HepG2 (cell line): ENCODE measurements around the gene QRFP. TPM values are rescaled to one million over a fixed set of nuclear protein-coding genes. Genes with fewer than 3 reads are reported as not detected.

Experiments used
- ATAC-seq: fragments of 200-7000 bp; cut with Tn5 transposase; 3 replicates; pipeline ENCODE4 v1.9.1; 2020; ENCODE audit warnings: mild to moderate bottlenecking, moderate library complexity
- BruUV-seq: library from RNA; stranded (reverse); fragments of 400-500 nt; replicated peaks from 2 replicates; lab custom pipeline; 2021; lab: Mats Ljungman, UMichigan
- CTCF ChIA-PET: fragments of 300-600 bp; formaldehyde crosslinking; extraction: SDS; loops from one replicate; lab custom pipeline; 2021; ENCODE audit warnings: low total read pairs, inconsistent platforms, low intra/inter-chr PET ratio; lab: Yijun Ruan, JAX
- POLR2A ChIA-PET: fragments of 350-600 bp; sonication (Branson Sonifier 250); formaldehyde crosslinking; loops from one replicate; lab custom pipeline; 2020; ENCODE audit warnings: antibody characterized with exemption, inconsistent platforms; lab: Yijun Ruan, JAX
- DNase-seq: peaks from one replicate; pipeline ENCODE4 v3.0.0-alpha.2; 2015; ENCODE audit warnings: low spot score
- FAIRE-seq: peaks from 3 replicates; lab custom pipeline; 2011; peaks lifted over from hg19 to GRCh38; lab: Jason Lieb, UNC
- H2AFZ ChIP-seq: one replicate; pipeline ENCODE4 v1.6.1; 2011; ENCODE audit warnings: low read length, inconsistent platforms
- H3K27ac ChIP-seq: fragments of 300-600 bp; 3 replicates; pipeline ENCODE4 v1.8.0; 2011; ENCODE audit warnings: mixed run types, mild to moderate bottlenecking, mixed read lengths, low read length, inconsistent platforms; ENCODE audit not compliant: insufficient read depth; ENCODE audit errors: extremely low read length
- H3K27me3 ChIP-seq, 2 experiments: fragments of 200-600 bp in 1 of 2; 2 replicates in 1 of 2; 3 replicates in 1 of 2; pipeline versions ENCODE4 v1.6.0 to v1.8.0; 2011; ENCODE audit warnings: low read length in 2 of 2, mild to moderate bottlenecking in 2 of 2, moderate library complexity in 2 of 2, inconsistent platforms in 1 of 2; ENCODE audit not compliant: insufficient read depth in 2 of 2, control insufficient read depth in 1 of 2
- H3K36me3 ChIP-seq, 2 experiments: fragments of 200-600 bp in 1 of 2; replicated peaks in 1 of 2; 2 replicates in 1 of 2; 3 replicates in 1 of 2; pipeline versions ENCODE4 v1.5.1 to v1.8.0; 2011; ENCODE audit warnings: low read length in 2 of 2, inconsistent platforms in 1 of 2; ENCODE audit not compliant: insufficient read depth in 2 of 2, control insufficient read depth in 1 of 2
- H3K4me1 ChIP-seq: 2 replicates; pipeline ENCODE4 v1.5.1; 2012; ENCODE audit warnings: low read length, inconsistent platforms; ENCODE audit not compliant: insufficient read depth
- H3K4me2 ChIP-seq: 2 replicates; pipeline ENCODE4 v1.6.0; 2011; ENCODE audit warnings: low read depth, low read length, inconsistent platforms
- H3K4me3 ChIP-seq, 3 experiments: fragments of 200-600 bp in 1 of 3; sonication (generic), shearing (Covaris generic) in 1 of 3; replicated peaks in 1 of 3; 2 replicates each; pipeline ENCODE4 v1.5.1; 2011 to 2016; ENCODE audit warnings: low read length in 3 of 3, inconsistent platforms in 2 of 3, low read depth in 2 of 3, mild to moderate bottlenecking in 2 of 3, control low read depth in 1 of 3, mixed read lengths in 1 of 3; ENCODE audit not compliant: insufficient read depth in 1 of 3
- H3K79me2 ChIP-seq: one replicate; pipeline ENCODE4 v1.6.1; 2011; ENCODE audit warnings: low read length, inconsistent platforms; ENCODE audit not compliant: insufficient read depth
- H3K9ac ChIP-seq: 2 replicates; pipeline ENCODE4 v1.6.0; 2011; ENCODE audit warnings: mild to moderate bottlenecking, low read depth, low read length, inconsistent platforms; ENCODE audit not compliant: insufficient read depth
- H3K9me3 ChIP-seq: 2 replicates; pipeline ENCODE4 v1.5.1; 2012; ENCODE audit warnings: mild to moderate bottlenecking, low read length
- H4K20me1 ChIP-seq: 2 replicates; pipeline ENCODE4 v1.6.0; 2011; ENCODE audit warnings: inconsistent platforms, mild to moderate bottlenecking, low read length, moderate library complexity; ENCODE audit not compliant: insufficient read depth
- BRF2 ChIP-seq: sonication (generic); formaldehyde crosslinking; IDR thresholded peaks from 2 replicates; pipeline ENCODE4 v1.8.1; 2022; ENCODE audit warnings: mild to moderate bottlenecking, missing genetic modification reagents
- CCAR2 ChIP-seq: fragments of 200-400 bp; formaldehyde crosslinking; optimal IDR thresholded peaks from 2 replicates; pipeline ENCODE3; 2018; ENCODE audit warnings: low read depth, mild to moderate bottlenecking, low read length, moderate library complexity
- HIVEP1 ChIP-seq: sonication (generic); formaldehyde crosslinking; IDR thresholded peaks from 2 replicates; pipeline ENCODE4 v1.4.0; 2020; ENCODE audit warnings: mild to moderate bottlenecking, missing genetic modification reagents
- SP1 ChIP-seq, 2 experiments: fragments of 450-650 bp in 1 of 2; sonication (generic) in 1 of 2; formaldehyde crosslinking in 1 of 2; IDR thresholded peaks; 2 replicates each; pipeline versions ENCODE4 v1.4.0 to v1.6.1; 2016 to 2020; ENCODE audit warnings: missing genetic modification reagents in 1 of 2
- TBX2 ChIP-seq: sonication (generic); formaldehyde crosslinking; IDR thresholded peaks from 2 replicates; pipeline ENCODE4 v1.5.0; 2020; ENCODE audit warnings: missing genetic modification reagents, mild to moderate bottlenecking, borderline replicate concordance
- TIGD3 ChIP-seq: sonication (generic); formaldehyde crosslinking; IDR thresholded peaks from 2 replicates; pipeline ENCODE4 v1.5.1; 2020; ENCODE audit warnings: mild to moderate bottlenecking, missing genetic modification reagents, borderline replicate concordance
- ZBTB25 ChIP-seq: IDR thresholded peaks from 2 replicates; pipeline ENCODE4 v1.6.1; 2018; ENCODE audit warnings: missing genetic modification reagents
- ZBTB39 ChIP-seq: sonication (generic); formaldehyde crosslinking; IDR thresholded peaks from 2 replicates; pipeline ENCODE4 v1.5.0; 2020; ENCODE audit warnings: missing genetic modification reagents
- ZFYVE20 ChIP-seq: sonication (generic); formaldehyde crosslinking; IDR thresholded peaks from 2 replicates; pipeline ENCODE4 v1.8.0; 2023; ENCODE audit warnings: low read depth, mild to moderate bottlenecking, moderate library complexity, missing genetic modification reagents, borderline replicate concordance
- ZNF101 ChIP-seq: sonication (generic); formaldehyde crosslinking; IDR thresholded peaks from 2 replicates; pipeline ENCODE4 v1.4.0; 2020; ENCODE audit warnings: mild to moderate bottlenecking, low read depth, missing genetic modification reagents, borderline replicate concordance
- ZNF230 ChIP-seq: sonication (generic); formaldehyde crosslinking; IDR thresholded peaks from 2 replicates; pipeline ENCODE4 v1.4.0; 2020; ENCODE audit warnings: mild to moderate bottlenecking, missing genetic modification reagents
- ZNF615 ChIP-seq: sonication (generic); formaldehyde crosslinking; IDR thresholded peaks from 2 replicates; pipeline ENCODE4 v1.5.0; 2020; ENCODE audit warnings: mild to moderate bottlenecking, missing genetic modification reagents, borderline replicate concordance
- ZNF782 ChIP-seq: sonication (generic); formaldehyde crosslinking; IDR thresholded peaks from 2 replicates; pipeline ENCODE4 v1.4.0; 2020; ENCODE audit warnings: missing genetic modification reagents, mild to moderate bottlenecking, borderline replicate concordance
- WGBS: methylation state at CpG from one replicate; pipeline ENCODE4 v1.1.6; 2017; ENCODE audit warnings: low lambda C conversion rate; 5-methylcytosine and 5-hydroxymethylcytosine counted together
- in situ Hi-C: cut with HindIII; loops from 2 replicates; pipeline ENCODE4 v1.10.0; 2017; ENCODE audit warnings: low pct_unique_long_range_greater_than_20kb; ENCODE audit not compliant: extremely low pct_ligation_motif_present
- intact Hi-C: fragments of 100-400 bp; cut with micrococcal nuclease; formaldehyde crosslinking; loops from one replicate; pipeline ENCODE4 v1.10.0; 2022; ENCODE audit not compliant: unreplicated experiment
- polyA plus RNA-seq, 8 experiments: library from polyadenylated mRNA; depleted of rRNA in 3 of 8; stranded (reverse) in 7 of 8; unstranded in 1 of 8; fragments of >200 nt; fragmentation: Illumina TruSeq in 4 of 8; extraction: Trizol in 4 of 8; gene quantifications; 2 replicates each; pipeline versions ENCODE4 v1.2.1 to v1.2.3, GENCODE V29; 2011 to 2016; ENCODE audit warnings: low read depth in 4 of 8, missing spikeins in 1 of 8, mixed read lengths in 1 of 8; ENCODE audit not compliant: insufficient read depth in 1 of 8
- total RNA-seq, 5 experiments: library from RNA; depleted of rRNA; stranded (reverse); fragments of >200 nt; fragmentation: Illumina TruSeq; extraction: Trizol; gene quantifications; 2 replicates each; pipeline ENCODE4 v1.2.3, GENCODE V29; 2016; ENCODE audit warnings: low read depth in 1 of 5

Gene QRFP
- total and polyA plus RNA-seq, 2 of the 13 experiments (the other 11 are each of a cell fraction or from before 2014, with no cell fraction given): not detected

- Histone ChIP-seq H3K27me3 (no peaks in the 10 kb centered on the region), H3K4me2 (no peak overlapping the region), H3K9ac (no peak overlapping the region), H3K27ac (no peak overlapping the region), H4K20me1 (no peaks in the 10 kb centered on the region), H2AFZ (no peak overlapping the region), H3K36me3 (peaks cover 12 to 53% of the 10 kb centered on the region in 2 experiments), H3K9me3 (no peaks in the 10 kb centered on the region)
- DNase-seq (no peak), FAIRE-seq (no peak)
- ChIA-PET CTCF (interaction anchor here (1.9 kb wide), 1 partner anchor 11 kb away, joined by 4 read pairs; no protein-coding TSS in a partner anchor), POLR2A (interaction anchor here (0.7 kb wide), 1 partner anchor 16 kb away, joined by 3 read pairs; no protein-coding TSS in a partner anchor)
- in situ Hi-C loops: no loop called here
- no TSS peak for BruUV-seq
- no peak for TF ChIP-seq TIGD3
- TF ChIP-seq TBX2 (CRISPR knock-in tag): no peak
- TF ChIP-seq ZNF615 (CRISPR knock-in tag): no peak
- TF ChIP-seq SP1 (IDR thresholded peaks at IDR 0.05): no peak
- TF ChIP-seq SP1 (CRISPR knock-in tag; IDR thresholded peaks at IDR 0.05): no peak
- no peak for TF ChIP-seq ZNF782 (CRISPR knock-in tag)
- no peak for TF ChIP-seq ZNF230 (CRISPR knock-in tag)
- TF ChIP-seq BRF2: no peak
- no peak for TF ChIP-seq ZBTB25 (CRISPR knock-in tag)
- no peak for TF ChIP-seq HIVEP1 (CRISPR knock-in tag)
- no peak for TF ChIP-seq ZBTB39 (CRISPR knock-in tag)
- TF ChIP-seq ZFYVE20 (CRISPR knock-in tag): no peak
- TF ChIP-seq CCAR2: no peak
- TF ChIP-seq ZNF101 (CRISPR knock-in tag): no peak
- TF ChIP-seq, all 625 proteins: peak for 0
- Histone ChIP-seq H3K79me2 (peaks cover 31% of the 10 kb centered on the region), H3K4me1 (peaks cover 2% of the 10 kb centered on the region), H3K4me3 (no peak overlapping the region)
- no peak for ATAC-seq
- intact Hi-C loops: no loop called here
- WGBS: 98% methylated on average over 7 of the region's 7 CpGs
Observed at GRCh38 chr9:130852801-130853200, 43.8 kb downstream of the QRFP start.
